GM19397 (cell line): ENCODE results near the gene RBM17.
"Not testable (repeated sequence)": the region's sequence is repeated elsewhere in the genome, so short reads cannot be mapped to it uniquely, and the experiment has no call there.

Experiments
- ATAC-seq: cut with Tn5 transposase; IDR thresholded peaks from one replicate; pipeline ENCODE4 v1.9.1; 2021; ENCODE audit warnings: mild to moderate bottlenecking, moderate library complexity; ENCODE audit not compliant: unreplicated experiment

Gene RBM17

DNA sequence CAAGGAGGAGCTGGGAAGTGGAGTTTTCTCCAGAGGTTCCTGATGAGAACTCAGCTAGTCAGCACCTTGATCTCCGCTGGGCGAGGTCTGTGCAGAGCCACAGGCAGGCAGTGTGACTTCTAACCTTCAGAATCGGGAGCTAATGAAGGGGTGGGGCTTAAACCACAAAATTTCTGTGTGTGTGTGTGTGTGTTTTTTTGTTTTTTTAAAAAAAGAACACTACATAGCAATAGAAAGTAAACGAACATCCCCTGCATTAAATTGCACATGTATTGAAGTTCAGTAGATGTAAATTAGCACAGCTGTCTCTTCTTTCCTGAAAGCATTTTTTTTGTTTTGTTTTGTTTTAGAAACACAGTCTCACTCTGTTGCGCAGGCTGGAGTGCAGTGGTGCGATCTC, 46.2 kb downstream of the RBM17 start:
- no peak for ATAC-seq

GRCh38 chr10:6135589-6136168, 46.8 kb downstream of the RBM17 start:
- no peak for ATAC-seq

GRCh38 chr10:6136215-6137201, 47.7 kb downstream of the RBM17 start:
- peak; percentile 36 for ATAC-seq

GRCh38 chr10:6138456-6138855, 49.6 kb downstream of the RBM17 start:
- no peak for ATAC-seq

DNA sequence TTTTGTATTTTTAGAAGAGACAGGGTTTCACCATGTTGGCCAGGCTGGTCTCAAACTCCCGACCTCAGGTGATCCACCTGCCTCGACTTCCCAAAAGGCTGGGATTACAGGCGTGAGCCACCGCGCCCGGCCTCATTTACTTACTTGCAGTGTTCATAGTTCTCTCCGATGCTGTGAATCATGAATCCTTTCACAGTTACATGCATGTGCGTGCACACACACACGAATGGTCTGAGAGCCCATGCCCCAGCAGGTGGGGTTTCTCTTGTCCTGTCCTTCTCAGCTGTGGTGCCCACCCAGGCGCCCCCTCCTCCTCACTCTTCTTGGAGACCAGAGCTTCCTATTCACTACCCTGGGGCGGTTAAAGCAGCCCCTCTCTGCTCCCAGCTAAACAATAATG, 50.6 kb downstream of the RBM17 start:
- ATAC-seq, result no peak

DNA sequence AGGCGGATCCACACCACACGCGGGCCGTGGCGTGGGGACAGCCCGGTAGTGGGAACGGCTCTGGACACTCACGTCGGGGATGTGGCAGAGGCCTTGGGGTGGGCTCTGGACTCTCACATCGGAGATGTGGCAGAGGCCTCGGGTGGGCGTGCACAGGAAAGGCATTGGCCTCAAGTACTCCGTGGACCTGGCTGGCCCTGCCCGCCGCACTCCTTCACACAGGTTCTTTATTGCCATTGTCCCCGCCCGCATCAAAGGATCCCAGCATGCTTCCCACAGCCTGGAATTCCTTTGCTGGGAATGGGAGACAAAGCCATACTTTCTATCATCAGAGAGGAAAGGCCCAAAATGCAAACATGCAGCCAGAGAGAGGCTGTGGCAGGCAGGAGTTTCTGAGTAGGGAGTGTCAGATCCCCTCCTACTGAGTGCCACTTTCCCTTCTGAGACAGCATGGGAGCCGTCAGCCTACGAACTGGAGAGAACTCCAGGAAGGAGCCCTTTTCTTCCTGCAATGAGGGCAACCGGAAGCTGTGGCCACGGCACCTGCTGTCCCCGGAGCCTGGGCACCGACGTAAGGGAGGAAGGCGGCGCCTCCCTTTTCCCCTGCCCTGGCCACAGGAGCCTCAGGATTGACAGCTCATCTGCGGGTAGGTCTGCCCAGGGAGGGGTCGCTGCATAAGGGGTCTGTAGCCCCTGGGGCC, 51.5 kb downstream of the RBM17 start:
- no peak for ATAC-seq

- ATAC-seq, result no peak
Observed at GRCh38 chr10:6140965-6141295, 52.1 kb downstream of the RBM17 start.

DNA sequence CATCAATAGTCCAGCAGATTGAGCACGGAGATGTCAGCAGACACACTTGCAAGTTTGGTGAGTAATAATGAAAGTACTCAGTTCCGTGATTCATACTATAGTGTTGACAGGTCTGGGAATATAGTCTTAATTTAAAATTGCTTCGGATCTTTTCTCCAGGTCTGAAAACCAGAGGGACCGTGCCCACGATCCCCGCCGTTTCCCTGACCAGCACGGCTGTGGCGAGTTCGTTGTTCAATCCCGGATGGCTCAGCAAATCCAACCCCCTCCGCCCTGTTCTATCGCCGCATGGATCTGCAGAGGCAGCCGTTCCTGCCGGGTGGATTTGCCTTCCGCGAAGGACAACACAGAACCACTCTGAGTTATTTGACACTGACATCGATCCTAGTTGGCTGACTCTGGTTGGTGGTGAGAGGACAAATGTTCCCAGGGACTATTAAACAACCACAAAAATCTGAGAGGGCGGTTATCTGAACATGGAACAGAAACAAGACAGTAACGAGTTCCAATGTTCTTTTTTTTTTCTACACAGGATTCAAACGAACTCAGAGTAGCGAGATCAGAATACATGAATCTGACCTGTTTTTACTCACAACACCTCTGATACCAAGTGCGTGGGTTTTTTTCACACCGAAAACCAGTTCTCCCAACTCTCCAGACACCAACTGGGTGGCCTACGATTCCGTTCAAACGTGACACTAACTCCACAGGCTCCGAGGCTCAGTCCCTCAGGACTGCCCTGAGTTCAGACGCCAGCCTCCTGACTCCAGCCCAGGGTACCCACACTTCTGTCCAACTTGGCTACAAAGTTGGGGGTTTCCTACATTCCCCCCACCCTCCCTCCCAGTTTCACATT, 52.7 kb downstream of the RBM17 start:
- ATAC-seq, result no peak

DNA sequence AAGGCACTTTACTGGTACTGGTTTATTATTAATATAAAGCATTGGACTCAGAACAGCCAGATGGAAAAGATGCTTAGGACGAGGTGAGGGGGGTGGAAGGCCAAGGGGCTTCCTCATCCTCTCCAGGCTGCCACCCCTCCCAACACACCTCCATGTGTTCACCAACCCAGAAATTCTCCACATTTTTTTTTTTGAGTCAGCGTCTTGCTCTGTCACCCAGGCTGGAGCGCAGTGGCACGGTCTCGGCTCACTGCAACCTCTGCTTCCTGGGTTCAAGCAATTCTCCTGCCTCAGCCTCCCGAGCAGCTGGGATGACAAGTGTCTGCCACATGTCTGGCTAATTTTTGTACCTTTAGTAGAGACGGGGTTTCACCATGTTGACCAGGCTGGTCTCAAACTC, 53.4 kb downstream of the RBM17 start:
- not testable (repeated sequence) for ATAC-seq

GRCh38 chr10:6142644-6143043, 53.8 kb downstream of the RBM17 start:
- no peak for ATAC-seq

DNA sequence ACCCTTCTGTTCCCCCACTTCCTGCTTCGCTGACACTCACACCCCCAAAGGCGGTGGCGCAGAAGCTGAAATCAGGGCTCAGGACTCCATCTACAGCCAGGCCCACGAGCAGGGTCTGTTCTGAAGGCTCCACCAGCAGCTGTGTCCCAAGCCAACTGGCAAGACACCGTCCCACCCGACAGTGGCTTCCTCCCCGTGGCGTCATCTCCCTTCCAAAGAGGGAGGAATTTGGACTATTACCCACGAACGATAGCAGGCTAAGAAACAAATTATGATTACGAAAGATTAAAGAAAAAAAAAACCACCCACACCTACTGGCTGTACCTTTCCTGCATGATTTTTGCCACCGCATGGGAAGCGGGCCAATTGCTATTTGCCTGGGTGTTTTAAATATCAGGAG, 54.3 kb downstream of the RBM17 start:
- no peak for ATAC-seq

DNA sequence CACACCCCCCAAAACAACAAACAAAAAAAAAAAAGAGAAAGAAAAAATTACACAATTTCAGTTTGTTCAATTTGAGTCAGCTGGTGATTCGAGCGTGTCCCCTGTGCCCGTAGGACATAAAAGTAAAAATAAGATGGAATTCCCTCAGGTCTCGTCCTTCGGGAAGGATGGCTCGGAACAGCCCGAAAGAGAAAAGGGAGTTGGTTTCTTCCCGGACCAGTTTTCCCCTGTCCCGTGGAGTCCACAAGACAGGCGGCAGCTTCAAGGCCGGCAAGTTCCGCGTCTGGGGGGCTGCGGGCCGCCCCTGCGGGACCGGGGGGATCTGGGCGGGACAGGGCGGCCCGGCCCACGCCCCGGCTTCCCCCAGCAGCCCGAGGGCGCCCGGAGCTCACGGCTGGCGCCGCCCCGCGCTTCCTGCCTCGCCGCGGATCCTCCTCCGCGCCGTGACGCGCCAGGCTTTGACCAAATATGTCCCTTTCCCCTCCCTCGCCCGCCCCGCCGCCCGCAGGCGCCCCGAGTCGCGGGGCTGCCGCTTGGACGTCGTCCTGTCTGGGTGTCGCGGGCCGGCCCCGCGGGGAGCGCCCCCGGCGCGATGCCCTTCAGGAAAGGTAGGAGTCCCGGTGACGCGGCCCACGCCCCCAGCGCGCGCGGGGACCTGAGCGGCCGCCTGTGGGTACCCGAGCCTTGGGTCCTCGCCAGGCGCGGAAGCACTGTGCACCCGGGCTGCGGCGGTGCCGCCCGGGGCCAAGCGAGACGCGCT, 55.8 kb downstream of the RBM17 start:
- ATAC-seq, result peak; percentile 81

DNA sequence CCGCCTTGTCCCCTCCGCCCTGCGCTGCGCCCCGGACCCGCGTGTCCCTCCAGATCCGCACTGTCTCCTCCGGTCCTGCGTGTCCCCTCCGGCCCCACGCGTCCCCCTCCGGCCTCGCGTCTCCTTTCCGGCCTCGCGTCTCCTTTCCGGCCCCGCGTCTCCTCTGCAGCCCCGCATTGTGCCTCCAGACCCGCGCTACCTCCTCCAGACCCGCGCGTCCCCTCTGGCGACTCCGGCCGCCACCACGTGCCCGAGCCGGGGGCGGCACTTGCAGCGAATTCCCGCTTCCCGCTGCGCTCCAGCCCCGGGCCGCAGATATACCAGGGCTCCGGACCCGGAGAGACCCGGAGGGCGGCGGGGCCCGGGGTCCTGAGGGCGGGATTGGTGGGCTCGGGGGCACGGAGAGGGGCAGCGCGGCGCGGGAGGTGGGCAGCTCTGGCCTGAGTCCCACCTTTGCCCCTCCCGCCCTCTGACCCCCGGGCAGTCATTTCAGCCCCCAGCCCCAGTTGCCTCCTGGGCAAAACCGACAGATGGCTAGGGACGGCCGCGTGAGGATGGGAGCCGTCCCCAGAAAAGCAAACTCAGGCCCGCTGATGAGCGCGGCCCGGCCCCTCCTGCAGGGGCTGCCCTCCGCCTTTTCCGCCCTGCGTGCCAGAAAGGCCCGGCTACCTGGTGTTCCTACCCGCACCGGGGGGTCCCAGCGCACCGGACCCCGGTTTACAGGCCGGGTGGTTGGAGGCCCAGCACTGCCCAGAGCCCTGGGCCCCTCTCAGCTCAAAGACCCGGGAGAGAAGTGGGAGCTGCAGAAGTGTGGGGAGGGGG, 56.5 kb downstream of the RBM17 start:
- ATAC-seq, result peak; percentile 5

GRCh38 chr10:6146013-6146785, 57.4 kb downstream of the RBM17 start:
- ATAC-seq, result no peak

DNA sequence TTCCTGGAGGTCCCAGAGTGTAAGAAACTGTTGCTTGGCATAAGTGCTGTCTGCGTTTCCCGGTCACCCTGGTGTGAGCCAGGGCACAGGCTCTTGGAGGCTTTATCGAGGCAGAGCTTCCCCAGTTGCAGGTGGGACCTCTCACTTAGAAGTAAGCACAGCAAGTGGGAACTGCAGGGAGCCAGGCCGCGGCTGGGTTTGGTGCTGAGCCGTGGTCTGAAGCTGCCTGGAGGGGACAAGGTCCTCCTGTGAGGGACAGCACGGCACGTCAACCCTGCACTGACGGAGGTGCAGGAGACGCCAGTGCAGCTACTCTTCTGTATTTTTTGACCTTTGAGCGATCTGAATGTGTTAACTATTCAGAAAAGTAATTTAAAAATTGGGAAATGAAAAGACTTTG, 58.1 kb downstream of the RBM17 start:
- no peak for ATAC-seq

DNA sequence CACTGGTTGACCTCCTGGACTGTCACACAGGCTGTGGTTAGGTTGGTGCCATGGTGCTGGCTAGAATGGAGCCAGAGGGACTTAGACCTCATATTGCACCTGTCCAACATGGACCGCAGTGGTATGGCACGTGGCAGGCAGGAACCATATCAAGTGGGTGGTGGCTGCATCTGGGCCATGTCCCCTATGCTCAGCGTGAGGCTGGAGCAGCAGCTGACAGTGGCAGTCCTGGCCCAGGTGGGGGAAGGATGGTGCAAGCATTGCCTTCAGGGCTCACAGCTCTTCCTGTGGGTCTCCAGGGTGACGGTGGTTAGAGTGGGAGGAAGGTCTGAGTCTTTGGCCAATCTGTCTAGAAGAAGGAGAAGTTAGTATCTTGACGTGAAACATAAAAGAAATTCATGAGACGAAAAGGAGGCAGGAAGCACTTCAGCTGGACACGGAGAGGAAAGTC, 59.4 kb downstream of the RBM17 start:
- no peak for ATAC-seq

- no peak for ATAC-seq
Observed at GRCh38 chr10:6148908-6149307, 60.1 kb downstream of the RBM17 start.
